ENCODE results near the gene PRDM11.

- no peak for TF ChIP-seq CTCF (conservative IDR thresholded peaks at IDR 0.05; ENCODE audit: low read length)
- no peak for TF ChIP-seq EZH2phosphoT487 (IDR thresholded peaks at IDR 0.05; ENCODE audit: borderline replicate concordance, low read depth, low read length)
Observed at GRCh38 chr11:45267652-45268299, 121.3 kb downstream of the PRDM11 start.

Measured in OCI-LY7 (cell line).